Breast epithelium (tissue), 4 donors: ENCODE data around the gene RBM22. TPM values are rescaled to one million over a fixed set of nuclear protein-coding genes. Genes with fewer than 3 reads are reported as not detected.

ENCODE experiments used
- DNase-seq, 2 donors: peaks; one replicate each; pipeline ENCODE4 v3.0.0-alpha.2; 2019; ENCODE audit warnings: low spot score in 2 of 2
- H3K27ac ChIP-seq, 2 donors: fragments of 200-600 bp; sonication (generic) in 1 of 2; one replicate each; pipeline ENCODE4 v1.5.1; 2016 to 2019; ENCODE audit warnings: mild to moderate bottlenecking in 1 of 2
- H3K27me3 ChIP-seq, 2 donors: fragments of 200-600 bp; sonication (generic) in 1 of 2; one replicate each; pipeline versions ENCODE4 v1.5.1 to v1.6.0; 2017 to 2019; ENCODE audit warnings: control low read depth in 1 of 2, mild to moderate bottlenecking in 1 of 2
- H3K36me3 ChIP-seq: fragments of 200-600 bp; one replicate; pipeline ENCODE4 v1.5.1; 2019
- H3K4me1 ChIP-seq, 2 donors: fragments of 200-600 bp; sonication (generic); one replicate each; pipeline ENCODE4 v1.5.1; 2016 to 2019; ENCODE audit warnings: control low read depth in 1 of 2
- H3K4me3 ChIP-seq, 3 donors: fragments of 200-600 bp; sonication (generic); 1 replicate in 2 of 3; 2 replicates in 1 of 3; pipeline ENCODE4 v1.5.1; 2016 to 2019; ENCODE audit warnings: mild to moderate bottlenecking in 3 of 3, moderate library complexity in 2 of 3
- H3K9me3 ChIP-seq, 2 donors: fragments of 200-600 bp; sonication (generic) in 1 of 2; one replicate each; pipeline ENCODE4 v1.5.1; 2016 to 2019; ENCODE audit warnings: control low read depth in 1 of 2
- POLR2A ChIP-seq: fragments of 450-650 bp; IDR thresholded peaks from one replicate; pipeline ENCODE4 v1.6.1; 2016; ENCODE audit warnings: antibody characterized with exemption, mild to moderate bottlenecking, moderate library complexity
- POLR2AphosphoS5 ChIP-seq, 3 donors: sonication (generic); formaldehyde crosslinking; IDR thresholded peaks; one replicate each; pipeline ENCODE4 v1.6.1; 2017; ENCODE audit warnings: antibody characterized with exemption in 3 of 3
- intact Hi-C: fragments of 100-400 bp; cut with DNase I; formaldehyde crosslinking; loops from one replicate; pipeline ENCODE4 v1.15.1; 2023; ENCODE audit warnings: low total_unique reads
- total RNA-seq, 3 donors: library from RNA; depleted of rRNA; stranded (reverse); fragments of >200 nt; gene quantifications; one replicate each; pipeline ENCODE4 v1.1.0, GENCODE V29; 2016
- TF ChIP-seq, protein P1 (sequence below), 3 donors: fragments of 450-650 bp; IDR thresholded peaks; one replicate each; pipeline ENCODE4 v1.5.1; 2016 to 2017; ENCODE audit warnings: antibody characterized with exemption in 3 of 3, mild to moderate bottlenecking in 3 of 3, moderate library complexity in 3 of 3

The RBM22 gene
- total RNA-seq, 3 donors from 2014 or later = 40.5 to 57.8 (median 44.9) TPM

DNA sequence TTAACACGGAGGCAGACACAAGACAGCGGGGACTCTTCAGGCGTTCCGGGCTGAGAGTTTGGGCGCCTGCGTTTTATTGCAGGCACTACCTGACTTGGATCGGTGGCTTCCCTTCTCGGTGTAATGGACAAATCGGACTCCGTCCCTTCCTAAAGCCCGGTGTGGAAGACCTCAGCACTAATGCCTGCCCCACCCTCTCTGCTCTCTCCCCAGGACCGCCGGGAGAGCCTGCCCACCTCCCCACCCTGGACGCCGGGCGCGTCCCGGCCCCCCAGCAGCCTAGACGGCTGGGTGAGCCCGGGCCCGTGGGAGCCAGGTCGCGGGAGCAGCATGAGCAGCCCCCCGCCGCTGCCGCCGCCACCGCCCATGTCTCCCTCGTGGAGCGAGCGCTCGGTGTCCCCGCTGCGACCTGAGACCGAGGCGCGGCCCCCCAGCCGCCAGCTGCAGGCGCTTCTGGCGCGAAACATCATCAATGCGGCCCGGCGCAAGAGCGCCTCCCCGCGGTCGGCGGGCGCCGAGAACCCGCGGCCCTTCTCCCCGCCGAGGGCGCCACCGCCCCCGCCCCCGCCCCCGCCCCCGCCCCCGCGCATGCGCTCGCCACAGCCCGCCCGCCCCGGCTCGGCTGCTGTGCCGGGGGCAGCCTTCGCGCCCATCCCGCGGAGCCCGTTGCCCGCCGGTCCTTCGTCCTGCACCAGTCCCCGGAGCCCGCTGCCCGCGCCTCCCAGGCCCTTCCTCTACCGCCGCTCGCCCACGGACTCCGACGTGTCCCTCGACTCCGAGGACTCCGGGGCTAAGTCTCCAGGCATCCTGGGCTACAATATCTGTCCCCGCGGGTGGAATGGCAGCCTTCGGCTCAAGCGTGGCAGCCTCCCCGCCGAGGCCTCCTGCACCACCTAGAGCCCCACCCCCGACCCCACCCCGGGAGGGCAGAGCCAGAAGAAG lies 44.4 kb downstream of the RBM22 start:
- Histone ChIP-seq H3K27ac (peak overlapping the region; percentile 50 to 80), H3K9me3 (no peaks in the 10 kb centered on the region), H3K4me3 (peak overlapping the region; percentile 48 to 82 (median 57)), H3K27me3 (no peaks in the 10 kb centered on the region), H3K36me3 (no peaks in the 10 kb centered on the region), H3K4me1 (peaks cover 0 to 7% of the 10 kb centered on the region in 2 donors)
- DNase-seq = peak in 1 of 2 donors; percentile 70
- peak in 2 of 3 donors; percentile 23 to 28 for TF ChIP-seq POLR2AphosphoS5 (IDR thresholded peaks at IDR 0.05)
- TF ChIP-seq, protein P1, sequence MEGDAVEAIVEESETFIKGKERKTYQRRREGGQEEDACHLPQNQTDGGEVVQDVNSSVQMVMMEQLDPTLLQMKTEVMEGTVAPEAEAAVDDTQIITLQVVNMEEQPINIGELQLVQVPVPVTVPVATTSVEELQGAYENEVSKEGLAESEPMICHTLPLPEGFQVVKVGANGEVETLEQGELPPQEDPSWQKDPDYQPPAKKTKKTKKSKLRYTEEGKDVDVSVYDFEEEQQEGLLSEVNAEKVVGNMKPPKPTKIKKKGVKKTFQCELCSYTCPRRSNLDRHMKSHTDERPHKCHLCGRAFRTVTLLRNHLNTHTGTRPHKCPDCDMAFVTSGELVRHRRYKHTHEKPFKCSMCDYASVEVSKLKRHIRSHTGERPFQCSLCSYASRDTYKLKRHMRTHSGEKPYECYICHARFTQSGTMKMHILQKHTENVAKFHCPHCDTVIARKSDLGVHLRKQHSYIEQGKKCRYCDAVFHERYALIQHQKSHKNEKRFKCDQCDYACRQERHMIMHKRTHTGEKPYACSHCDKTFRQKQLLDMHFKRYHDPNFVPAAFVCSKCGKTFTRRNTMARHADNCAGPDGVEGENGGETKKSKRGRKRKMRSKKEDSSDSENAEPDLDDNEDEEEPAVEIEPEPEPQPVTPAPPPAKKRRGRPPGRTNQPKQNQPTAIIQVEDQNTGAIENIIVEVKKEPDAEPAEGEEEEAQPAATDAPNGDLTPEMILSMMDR (IDR thresholded peaks at IDR 0.05) = peak; percentile 15 to 55 (median 30)
- TF ChIP-seq POLR2A = no peak
- intact Hi-C loops = loop anchor here (10.0 kb wide), 2 partner anchors 62 to 192 kb away; no protein-coding TSS in a partner anchor

DNA sequence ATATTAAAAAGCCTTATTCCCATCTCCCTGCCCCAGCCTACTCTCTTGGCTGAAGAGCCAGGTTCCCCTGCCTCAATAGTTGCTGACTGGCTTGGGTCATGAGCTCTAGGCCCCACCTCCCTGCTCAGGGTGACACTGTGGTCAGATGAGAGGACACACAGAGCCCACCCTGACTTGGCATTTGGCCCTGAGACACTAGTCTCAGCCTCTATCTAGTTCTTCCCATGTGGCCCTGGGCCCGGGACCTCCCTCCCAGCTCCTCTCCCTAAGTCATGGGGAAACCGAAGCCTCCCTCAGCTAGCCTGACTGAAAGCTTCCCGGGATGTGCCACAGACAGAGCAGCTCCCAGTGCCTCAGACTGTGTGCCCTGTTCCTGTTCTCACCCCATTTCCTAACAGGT lies 45.6 kb downstream of the RBM22 start:
- Histone ChIP-seq H3K4me3 (no peak overlapping the region), H3K4me1 (peaks cover 0 to 7% of the 10 kb centered on the region in 2 donors), H3K27me3 (no peaks in the 10 kb centered on the region), H3K9me3 (no peaks in the 10 kb centered on the region), H3K36me3 (no peaks in the 10 kb centered on the region), H3K27ac (no peak overlapping the region)
- DNase-seq = no peak
- TF ChIP-seq, protein P1 (IDR thresholded peaks at IDR 0.05) = no peak
- TF ChIP-seq POLR2A (no peak), POLR2AphosphoS5 (IDR thresholded peaks at IDR 0.05) (no peak)
- intact Hi-C loops = loop anchor here (10.0 kb wide), 2 partner anchors 60 to 190 kb away; no protein-coding TSS in a partner anchor

DNA sequence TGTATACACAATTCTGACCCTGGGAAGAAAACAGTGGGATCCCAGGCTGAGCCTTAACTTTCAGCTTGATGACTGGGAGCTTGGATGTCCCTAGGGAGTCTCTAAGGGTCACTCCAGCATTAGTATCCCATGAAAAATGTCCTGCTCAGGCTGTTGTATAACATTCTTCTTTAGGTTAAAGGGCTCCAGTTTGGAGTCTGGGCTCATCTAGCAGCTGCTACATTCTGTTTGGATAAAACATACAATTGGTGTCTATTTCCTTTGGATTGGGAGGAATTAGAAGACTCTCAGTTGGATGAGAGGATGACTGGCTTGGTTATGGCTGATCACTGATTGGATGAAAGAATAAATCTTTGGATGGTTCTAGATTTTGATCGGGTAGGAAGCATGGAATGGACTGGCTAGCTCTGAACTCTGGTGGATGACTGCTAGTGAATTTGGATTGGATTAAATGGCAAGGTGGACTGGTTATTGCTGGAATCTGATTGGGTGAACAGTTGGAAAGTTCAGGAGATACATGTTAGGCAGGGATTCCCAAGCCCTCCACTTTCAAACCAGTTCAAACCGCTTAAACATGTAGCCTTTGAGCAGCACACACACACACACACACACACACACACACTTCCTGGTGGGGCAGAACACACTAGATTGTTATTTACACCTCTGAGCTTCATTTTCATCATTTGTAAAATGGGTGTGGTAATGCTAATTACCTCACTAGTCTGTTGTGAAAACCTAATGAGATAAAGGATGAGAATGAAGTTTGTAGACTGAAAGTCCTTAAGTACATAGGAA lies 46.9 kb downstream of the RBM22 start:
- TF ChIP-seq, protein P1 (IDR thresholded peaks at IDR 0.05) = no peak
- TF ChIP-seq POLR2AphosphoS5 (IDR thresholded peaks at IDR 0.05) (no peak), POLR2A (no peak)
- intact Hi-C loops = loop anchor here (10.0 kb wide), 2 partner anchors 59 to 189 kb away; no protein-coding TSS in a partner anchor
- peaks cover 0 to 7% of the 10 kb centered on the region in 2 donors for H3K4me1 ChIP-seq
- no peak for DNase-seq
- H3K4me3 ChIP-seq = no peak overlapping the region
- no peaks in the 10 kb centered on the region for H3K9me3 ChIP-seq
- peak overlapping the region in 1 of 2 donors; percentile 30 for H3K27ac ChIP-seq
- H3K36me3 ChIP-seq = no peaks in the 10 kb centered on the region
- H3K27me3 ChIP-seq = no peaks in the 10 kb centered on the region

DNA sequence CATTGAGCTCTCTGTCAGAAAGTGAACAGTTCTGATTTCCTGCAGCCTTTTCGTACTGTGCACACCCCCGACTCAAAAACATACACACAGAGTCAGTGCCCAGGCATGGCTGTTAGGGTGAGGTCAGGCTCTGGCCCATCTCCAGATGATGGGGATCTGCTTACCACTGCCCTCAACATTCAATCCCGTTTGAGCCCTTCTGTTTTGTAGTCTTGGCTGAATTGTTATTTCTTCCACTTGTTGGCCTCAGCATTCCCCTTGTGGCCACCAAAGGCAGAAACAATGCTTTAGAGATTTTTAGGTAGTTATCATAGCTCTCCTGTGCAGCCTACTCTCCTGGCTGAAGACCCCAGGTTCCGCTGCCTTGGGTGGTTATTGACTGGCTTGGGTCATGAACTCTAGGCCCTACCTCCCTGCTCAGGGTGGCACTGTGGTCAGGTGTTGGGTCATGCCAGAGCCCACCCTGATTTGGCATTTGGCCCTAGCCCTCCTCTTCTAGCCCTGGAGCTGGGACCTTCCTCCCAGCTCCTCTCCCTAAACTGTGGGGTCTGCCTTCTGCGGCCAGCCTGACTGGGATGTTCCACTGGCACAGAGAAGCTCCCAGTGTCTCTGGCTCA lies 47.6 kb downstream of the RBM22 start:
- intact Hi-C loops = loop anchor here (10.0 kb wide), 2 partner anchors 58 to 188 kb away; no protein-coding TSS in a partner anchor
- H3K4me1 ChIP-seq = peaks cover 0 to 7% of the 10 kb centered on the region in 2 donors
- no peaks in the 10 kb centered on the region for H3K9me3 ChIP-seq
- H3K27ac ChIP-seq = peak overlapping the region in 1 of 2 donors; percentile 30
- no peak overlapping the region for H3K4me3 ChIP-seq
- DNase-seq = no peak
- TF ChIP-seq, protein P1 (IDR thresholded peaks at IDR 0.05) = no peak
- TF ChIP-seq POLR2AphosphoS5 (IDR thresholded peaks at IDR 0.05) (no peak), POLR2A (no peak)
- no peaks in the 10 kb centered on the region for H3K27me3 ChIP-seq
- no peaks in the 10 kb centered on the region for H3K36me3 ChIP-seq
